ENCODE results near the gene ERCC8. TPM values are rescaled to one million over a fixed set of nuclear protein-coding genes. Genes with fewer than 3 reads are reported as not detected.
A peak's percentile ranks its signal among the peaks of the same experiment; 100 is the strongest.

Gene ERCC8
- total and polyA plus RNA-seq, 2 of the 13 experiments (the other 11 are each of a cell fraction or from before 2014, with no cell fraction given): 24.4 to 35.2 TPM

DNA sequence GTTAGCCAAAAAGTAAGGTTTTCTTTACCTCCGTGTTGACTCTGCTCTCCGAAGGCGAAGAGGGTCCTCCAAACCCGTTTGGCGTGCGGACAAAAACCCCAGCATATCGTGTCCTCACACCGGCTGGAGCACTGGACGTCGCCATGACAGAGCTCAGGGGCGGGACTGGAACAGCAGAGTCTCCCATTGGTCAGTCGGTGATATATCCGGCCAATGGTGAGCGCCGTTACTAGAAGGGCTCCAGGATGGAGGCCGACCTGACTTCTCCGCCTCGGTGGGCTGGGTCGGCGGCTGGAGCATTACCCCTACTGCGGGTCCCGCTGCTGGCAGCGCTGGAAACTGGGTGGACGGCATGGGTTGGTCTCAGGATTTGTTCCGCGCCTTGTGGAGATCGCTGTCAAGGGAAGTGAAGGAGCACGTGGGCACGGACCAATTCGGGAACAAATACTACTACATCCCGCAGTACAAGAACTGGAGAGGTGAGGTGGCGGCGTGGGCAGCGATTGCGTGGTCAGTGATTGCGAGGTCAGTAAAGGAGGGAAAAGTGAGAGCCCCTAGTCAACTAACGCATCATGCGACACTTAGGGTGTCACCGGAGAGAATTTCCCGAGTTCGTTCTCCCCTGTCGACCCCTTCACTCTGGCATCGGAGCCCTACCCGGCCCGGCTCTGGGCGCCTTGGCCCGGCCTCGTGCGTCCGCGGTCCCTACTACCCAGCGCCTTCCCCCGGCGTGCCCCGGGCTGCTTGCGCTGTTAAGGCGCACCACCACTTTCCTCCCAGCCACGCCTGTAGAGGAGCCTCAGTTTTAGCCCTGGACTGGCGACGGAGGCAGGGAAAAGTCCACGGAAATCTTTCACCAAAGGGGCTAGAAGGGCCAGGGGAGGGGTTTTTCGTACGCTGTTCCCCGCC lies at the start of gene ERCC8, which contains the start of gene NDUFAF2 (continued):
- TF ChIP-seq, protein P1, sequence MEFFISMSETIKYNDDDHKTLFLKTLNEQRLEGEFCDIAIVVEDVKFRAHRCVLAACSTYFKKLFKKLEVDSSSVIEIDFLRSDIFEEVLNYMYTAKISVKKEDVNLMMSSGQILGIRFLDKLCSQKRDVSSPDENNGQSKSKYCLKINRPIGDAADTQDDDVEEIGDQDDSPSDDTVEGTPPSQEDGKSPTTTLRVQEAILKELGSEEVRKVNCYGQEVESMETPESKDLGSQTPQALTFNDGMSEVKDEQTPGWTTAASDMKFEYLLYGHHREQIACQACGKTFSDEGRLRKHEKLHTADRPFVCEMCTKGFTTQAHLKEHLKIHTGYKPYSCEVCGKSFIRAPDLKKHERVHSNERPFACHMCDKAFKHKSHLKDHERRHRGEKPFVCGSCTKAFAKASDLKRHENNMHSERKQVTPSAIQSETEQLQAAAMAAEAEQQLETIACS (CRISPR knock-in tag; IDR thresholded peaks at IDR 0.05): 0 out of 2 replicates have a peak, but pooled peaks have one; percentile 28
- TF ChIP-seq DMTF1 (CRISPR knock-in tag; IDR thresholded peaks at IDR 0.05) (no peak), DNMT3B (CRISPR knock-in tag; conservative IDR thresholded peaks at IDR 0.05) (no peak), ZSCAN30 (CRISPR knock-in tag; IDR thresholded peaks at IDR 0.05) (no peak), ATF7-NPFF (CRISPR knock-in tag; IDR thresholded peaks at IDR 0.05; ENCODE audit: low read depth) (no peak), TEAD2 (CRISPR knock-in tag; IDR thresholded peaks at IDR 0.05) (no peak), ZNF180 (CRISPR knock-in tag; IDR thresholded peaks at IDR 0.05; ENCODE audit: borderline replicate concordance, low read depth) (no peak), TP53 (CRISPR knock-in tag; conservative IDR thresholded peaks at IDR 0.05) (no peak), ZSCAN29 (CRISPR knock-in tag; conservative IDR thresholded peaks at IDR 0.05) (peak; percentile 72; the same call in 1 of the 2 replicates), ARHGAP35 (CRISPR knock-in tag; IDR thresholded peaks at IDR 0.05; ENCODE audit: borderline replicate concordance) (no peak; the same call in 1 of the 2 replicates), KLF11 (CRISPR knock-in tag; IDR thresholded peaks at IDR 0.05) (no peak), ATM (IDR thresholded peaks at IDR 0.05; ENCODE audit: borderline replicate concordance) (no peak), ZNF550 (CRISPR knock-in tag; IDR thresholded peaks at IDR 0.05; ENCODE audit: borderline replicate concordance) (no peak), ZMYM3 (CRISPR knock-in tag; IDR thresholded peaks at IDR 0.05) (no peak), KAT2B (IDR thresholded peaks at IDR 0.05; ENCODE audit: borderline replicate concordance, low read depth, low read length) (no peak), RORA (CRISPR knock-in tag; IDR thresholded peaks at IDR 0.05) (no peak), ZFY (CRISPR knock-in tag; IDR thresholded peaks at IDR 0.05) (peak; percentile 61; the same call in 1 of the 2 replicates), ZMAT3 (CRISPR knock-in tag; conservative IDR thresholded peaks at IDR 0.05) (peak; percentile 88)
- TF ChIP-seq, protein P2, sequence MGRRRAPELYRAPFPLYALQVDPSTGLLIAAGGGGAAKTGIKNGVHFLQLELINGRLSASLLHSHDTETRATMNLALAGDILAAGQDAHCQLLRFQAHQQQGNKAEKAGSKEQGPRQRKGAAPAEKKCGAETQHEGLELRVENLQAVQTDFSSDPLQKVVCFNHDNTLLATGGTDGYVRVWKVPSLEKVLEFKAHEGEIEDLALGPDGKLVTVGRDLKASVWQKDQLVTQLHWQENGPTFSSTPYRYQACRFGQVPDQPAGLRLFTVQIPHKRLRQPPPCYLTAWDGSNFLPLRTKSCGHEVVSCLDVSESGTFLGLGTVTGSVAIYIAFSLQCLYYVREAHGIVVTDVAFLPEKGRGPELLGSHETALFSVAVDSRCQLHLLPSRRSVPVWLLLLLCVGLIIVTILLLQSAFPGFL (CRISPR knock-in tag; IDR thresholded peaks at IDR 0.05): no peak
- TF ChIP-seq, protein P3, sequence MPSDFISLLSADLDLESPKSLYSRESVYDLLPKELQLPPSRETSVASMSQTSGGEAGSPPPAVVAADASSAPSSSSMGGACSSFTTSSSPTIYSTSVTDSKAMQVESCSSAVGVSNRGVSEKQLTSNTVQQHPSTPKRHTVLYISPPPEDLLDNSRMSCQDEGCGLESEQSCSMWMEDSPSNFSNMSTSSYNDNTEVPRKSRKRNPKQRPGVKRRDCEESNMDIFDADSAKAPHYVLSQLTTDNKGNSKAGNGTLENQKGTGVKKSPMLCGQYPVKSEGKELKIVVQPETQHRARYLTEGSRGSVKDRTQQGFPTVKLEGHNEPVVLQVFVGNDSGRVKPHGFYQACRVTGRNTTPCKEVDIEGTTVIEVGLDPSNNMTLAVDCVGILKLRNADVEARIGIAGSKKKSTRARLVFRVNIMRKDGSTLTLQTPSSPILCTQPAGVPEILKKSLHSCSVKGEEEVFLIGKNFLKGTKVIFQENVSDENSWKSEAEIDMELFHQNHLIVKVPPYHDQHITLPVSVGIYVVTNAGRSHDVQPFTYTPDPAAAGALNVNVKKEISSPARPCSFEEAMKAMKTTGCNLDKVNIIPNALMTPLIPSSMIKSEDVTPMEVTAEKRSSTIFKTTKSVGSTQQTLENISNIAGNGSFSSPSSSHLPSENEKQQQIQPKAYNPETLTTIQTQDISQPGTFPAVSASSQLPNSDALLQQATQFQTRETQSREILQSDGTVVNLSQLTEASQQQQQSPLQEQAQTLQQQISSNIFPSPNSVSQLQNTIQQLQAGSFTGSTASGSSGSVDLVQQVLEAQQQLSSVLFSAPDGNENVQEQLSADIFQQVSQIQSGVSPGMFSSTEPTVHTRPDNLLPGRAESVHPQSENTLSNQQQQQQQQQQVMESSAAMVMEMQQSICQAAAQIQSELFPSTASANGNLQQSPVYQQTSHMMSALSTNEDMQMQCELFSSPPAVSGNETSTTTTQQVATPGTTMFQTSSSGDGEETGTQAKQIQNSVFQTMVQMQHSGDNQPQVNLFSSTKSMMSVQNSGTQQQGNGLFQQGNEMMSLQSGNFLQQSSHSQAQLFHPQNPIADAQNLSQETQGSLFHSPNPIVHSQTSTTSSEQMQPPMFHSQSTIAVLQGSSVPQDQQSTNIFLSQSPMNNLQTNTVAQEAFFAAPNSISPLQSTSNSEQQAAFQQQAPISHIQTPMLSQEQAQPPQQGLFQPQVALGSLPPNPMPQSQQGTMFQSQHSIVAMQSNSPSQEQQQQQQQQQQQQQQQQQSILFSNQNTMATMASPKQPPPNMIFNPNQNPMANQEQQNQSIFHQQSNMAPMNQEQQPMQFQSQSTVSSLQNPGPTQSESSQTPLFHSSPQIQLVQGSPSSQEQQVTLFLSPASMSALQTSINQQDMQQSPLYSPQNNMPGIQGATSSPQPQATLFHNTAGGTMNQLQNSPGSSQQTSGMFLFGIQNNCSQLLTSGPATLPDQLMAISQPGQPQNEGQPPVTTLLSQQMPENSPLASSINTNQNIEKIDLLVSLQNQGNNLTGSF (CRISPR knock-in tag; IDR thresholded peaks at IDR 0.05): no peak
